LNCaP clone FGC (cell line): ENCODE measurements around the gene FBLN1.
"Not testable (repeated sequence)": the region's sequence is repeated elsewhere in the genome, so short reads cannot be mapped to it uniquely, and the experiment has no call there.

ENCODE experiments used
- DNase-seq: peaks from one replicate; pipeline ENCODE4 v3.0.0-alpha.2; 2011; ENCODE audit warnings: low read depth
- H3K4me3 ChIP-seq: 2 replicates; pipeline ENCODE4 v1.5.1; 2011; ENCODE audit warnings: mild to moderate bottlenecking, low read depth, low read length, control low read depth
- TF ChIP-seq, protein P1 (sequence below): IDR thresholded peaks from 2 replicates; pipeline ENCODE4 v1.5.1; 2012; ENCODE audit warnings: mild to moderate bottlenecking; ENCODE audit not compliant: control insufficient read depth, insufficient read depth; ENCODE audit errors: extremely low read depth

FBLN1 gene

GRCh38 chr22:45458532-45458931, 44.2 kb upstream of the FBLN1 start:
- TF ChIP-seq, protein P1, sequence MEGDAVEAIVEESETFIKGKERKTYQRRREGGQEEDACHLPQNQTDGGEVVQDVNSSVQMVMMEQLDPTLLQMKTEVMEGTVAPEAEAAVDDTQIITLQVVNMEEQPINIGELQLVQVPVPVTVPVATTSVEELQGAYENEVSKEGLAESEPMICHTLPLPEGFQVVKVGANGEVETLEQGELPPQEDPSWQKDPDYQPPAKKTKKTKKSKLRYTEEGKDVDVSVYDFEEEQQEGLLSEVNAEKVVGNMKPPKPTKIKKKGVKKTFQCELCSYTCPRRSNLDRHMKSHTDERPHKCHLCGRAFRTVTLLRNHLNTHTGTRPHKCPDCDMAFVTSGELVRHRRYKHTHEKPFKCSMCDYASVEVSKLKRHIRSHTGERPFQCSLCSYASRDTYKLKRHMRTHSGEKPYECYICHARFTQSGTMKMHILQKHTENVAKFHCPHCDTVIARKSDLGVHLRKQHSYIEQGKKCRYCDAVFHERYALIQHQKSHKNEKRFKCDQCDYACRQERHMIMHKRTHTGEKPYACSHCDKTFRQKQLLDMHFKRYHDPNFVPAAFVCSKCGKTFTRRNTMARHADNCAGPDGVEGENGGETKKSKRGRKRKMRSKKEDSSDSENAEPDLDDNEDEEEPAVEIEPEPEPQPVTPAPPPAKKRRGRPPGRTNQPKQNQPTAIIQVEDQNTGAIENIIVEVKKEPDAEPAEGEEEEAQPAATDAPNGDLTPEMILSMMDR, result no peak
- no peak for DNase-seq
- H3K4me3 ChIP-seq, result no peak overlapping the region

GRCh38 chr22:45459235-45459634, 43.4 kb upstream of the FBLN1 start:
- H3K4me3 ChIP-seq, result no peak overlapping the region
- no peak for DNase-seq
- TF ChIP-seq, protein P1, result no peak

DNA sequence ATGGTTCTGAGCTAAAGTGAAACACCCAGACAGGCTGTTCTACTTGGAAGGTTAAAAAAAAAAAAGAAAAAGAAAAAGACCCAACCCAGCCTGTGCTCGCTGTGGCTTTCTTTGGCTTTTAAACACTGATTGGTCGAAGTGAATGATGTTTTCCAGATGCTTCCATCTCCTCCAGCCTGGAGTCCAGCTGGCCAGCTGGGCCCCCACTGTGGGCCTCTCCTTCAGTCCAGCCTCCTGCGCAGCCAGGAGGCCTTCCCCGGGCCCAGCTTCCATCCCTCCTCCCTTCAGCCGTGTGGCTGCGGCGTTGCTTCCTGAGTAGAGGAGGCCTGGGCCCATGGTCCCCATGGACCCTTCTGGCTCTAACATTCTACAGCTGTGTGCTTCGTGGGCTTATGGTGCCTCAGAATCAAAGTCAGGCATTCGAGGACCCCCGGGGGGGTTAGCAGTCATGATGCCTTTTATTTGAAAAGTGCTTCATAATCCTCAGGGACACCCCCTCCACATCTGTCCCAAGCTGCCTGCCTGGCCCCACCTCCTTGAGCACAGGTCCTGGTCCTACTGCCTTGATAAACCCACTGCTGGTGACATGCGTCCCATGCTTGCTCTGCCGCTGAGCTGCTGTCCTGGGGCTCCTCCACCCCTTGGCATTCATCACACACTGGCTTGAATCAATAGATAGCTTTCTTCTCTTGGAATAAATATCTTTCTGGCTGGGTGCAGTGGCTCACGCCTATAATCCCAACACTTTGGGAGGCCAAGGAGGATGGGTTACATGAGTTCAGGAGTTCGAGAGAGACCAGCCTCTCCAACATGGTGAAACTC, 42.2 kb upstream of the FBLN1 start:
- TF ChIP-seq, protein P1, result no peak
- no peak for DNase-seq
- no peak overlapping the region for H3K4me3 ChIP-seq

- no peak for DNase-seq
- TF ChIP-seq, protein P1, result no peak
- no peak overlapping the region for H3K4me3 ChIP-seq
Observed at GRCh38 chr22:45462034-45462655, 40.5 kb upstream of the FBLN1 start.

- not testable (repeated sequence) for DNase-seq
Observed at GRCh38 chr22:45463691-45464090, 39.0 kb upstream of the FBLN1 start.

GRCh38 chr22:45465633-45466032, 37.0 kb upstream of the FBLN1 start:
- TF ChIP-seq, protein P1, result no peak
- H3K4me3 ChIP-seq, result no peak overlapping the region
- no peak for DNase-seq

More at GRCh38 chr22:45463691-45464090, 39.0 kb upstream of the FBLN1 start:
- not testable (repeated sequence) for H3K4me3 ChIP-seq

DNA sequence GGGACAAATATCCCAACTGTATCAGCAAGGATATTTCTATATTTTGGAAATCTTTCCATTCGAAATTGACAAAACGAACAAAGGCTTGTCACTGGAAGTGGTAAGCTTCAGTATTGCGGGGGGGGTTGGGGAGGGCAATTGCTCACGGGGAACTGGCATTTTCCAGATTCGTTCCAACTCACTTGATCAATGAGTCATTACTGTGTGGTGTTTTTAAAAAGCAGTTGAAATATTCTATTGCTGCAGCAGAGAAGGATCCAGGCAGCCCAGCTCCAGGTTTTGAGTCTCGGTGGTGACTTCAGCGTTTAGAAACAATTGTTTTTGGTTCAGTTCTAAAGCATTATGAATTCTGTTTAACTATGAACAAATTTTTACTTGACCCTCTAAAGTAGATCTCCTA, 33.8 kb upstream of the FBLN1 start:
- DNase-seq, result no peak
- TF ChIP-seq, protein P1, result no peak
- no peak overlapping the region for H3K4me3 ChIP-seq
